HG03025 (cell line): ENCODE data around the gene AOC3.
"Not testable (repeated sequence)": the region's sequence is repeated elsewhere in the genome, so short reads cannot be mapped to it uniquely, and the experiment has no call there.

ENCODE experiments used
- ATAC-seq: cut with Tn5 transposase; IDR thresholded peaks from one replicate; pipeline ENCODE4 v1.9.1; 2021; ENCODE audit warnings: mild to moderate bottlenecking, moderate library complexity; ENCODE audit not compliant: unreplicated experiment, low FRiP score

Gene AOC3

DNA sequence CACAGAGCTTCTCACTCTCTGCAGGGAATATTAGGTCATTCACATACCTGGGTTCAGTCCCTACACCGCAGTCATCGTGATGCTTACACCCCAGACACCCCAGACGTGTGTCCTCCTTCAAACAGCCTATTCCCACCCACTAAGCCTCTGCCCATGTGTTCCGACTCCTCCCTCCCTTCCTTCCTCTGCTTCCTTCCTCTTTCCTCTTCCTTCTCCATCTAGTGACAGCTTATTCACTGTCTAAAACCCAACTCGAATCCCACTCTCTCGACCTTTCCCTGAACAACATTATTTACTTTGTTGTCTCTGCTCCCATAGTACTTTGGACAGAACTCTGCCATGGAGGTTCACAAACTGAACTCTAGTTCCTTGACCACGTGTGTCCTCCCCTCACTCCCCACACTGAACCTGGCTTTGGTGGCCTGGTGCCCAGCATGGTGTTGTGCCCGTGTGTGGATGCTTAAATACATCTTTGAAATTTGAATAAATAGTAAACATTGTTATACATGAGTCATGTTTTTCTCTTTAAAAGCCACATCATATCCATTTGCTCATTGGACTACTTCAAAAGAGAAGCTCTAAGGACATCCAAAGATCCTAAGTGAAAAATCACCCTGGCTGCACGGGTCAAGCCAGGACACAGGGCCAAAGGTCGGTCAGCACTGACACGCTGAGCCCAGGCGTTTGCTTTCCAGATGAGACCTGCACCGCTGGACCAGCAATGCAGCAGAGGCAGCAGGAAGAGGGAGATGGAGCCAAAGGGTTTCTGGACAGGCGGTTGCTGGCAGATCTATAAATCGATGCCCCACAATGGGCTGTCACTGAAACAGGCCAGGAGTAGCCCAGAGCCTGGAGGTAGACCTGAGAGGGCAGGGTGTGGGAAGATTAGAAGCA lies 35.5 kb downstream of the AOC3 start:
- no peak for ATAC-seq

DNA sequence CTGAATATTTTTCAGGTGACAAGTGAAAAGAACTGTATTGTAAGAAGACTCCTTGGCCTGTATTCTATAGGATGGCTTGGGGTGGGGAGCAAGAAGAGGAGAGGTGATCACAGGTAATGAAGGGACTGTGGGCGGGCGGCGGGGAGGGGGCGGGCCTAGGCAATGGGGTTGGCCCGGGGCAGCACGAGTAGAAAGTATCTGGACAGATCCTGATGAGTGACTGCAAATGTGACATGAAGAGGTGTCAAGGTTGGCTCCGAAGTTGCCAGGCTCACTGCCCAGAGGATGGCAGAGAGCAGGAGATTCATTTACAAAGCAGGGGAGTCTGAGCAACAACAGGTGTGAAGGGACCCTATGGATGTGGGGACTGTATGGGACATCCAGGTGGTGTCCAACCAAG lies 38.8 kb downstream of the AOC3 start:
- no peak for ATAC-seq

DNA sequence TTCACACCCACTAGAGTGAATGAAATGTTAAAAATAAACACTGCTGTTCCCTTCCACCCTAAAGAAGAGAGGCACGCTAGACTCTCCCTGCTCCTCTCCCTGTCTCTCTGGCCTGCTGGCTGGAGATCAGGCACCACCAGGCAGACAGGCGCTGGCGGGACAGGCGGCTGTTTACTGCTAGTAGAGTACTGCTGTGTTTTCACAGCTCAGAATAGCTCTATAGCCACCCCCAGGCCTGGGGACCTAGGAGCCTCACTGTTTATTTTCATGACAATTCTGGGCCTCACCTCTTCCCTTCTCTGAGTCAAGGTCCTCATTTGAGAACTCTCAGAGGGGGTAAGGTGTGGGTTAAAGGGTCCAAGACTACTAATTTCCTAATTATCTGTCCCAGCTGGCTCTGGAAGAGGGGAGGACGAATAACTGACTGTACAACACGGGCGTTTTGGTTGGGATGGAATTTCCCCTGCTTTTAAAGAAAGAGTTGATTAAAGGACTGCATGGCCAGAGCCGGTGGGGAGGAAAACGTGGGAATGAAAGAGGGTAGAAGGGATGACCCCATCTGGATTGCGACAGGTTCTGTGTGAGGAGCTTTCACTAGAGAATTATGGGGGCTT lies 40.6 kb downstream of the AOC3 start:
- ATAC-seq, result no peak

DNA sequence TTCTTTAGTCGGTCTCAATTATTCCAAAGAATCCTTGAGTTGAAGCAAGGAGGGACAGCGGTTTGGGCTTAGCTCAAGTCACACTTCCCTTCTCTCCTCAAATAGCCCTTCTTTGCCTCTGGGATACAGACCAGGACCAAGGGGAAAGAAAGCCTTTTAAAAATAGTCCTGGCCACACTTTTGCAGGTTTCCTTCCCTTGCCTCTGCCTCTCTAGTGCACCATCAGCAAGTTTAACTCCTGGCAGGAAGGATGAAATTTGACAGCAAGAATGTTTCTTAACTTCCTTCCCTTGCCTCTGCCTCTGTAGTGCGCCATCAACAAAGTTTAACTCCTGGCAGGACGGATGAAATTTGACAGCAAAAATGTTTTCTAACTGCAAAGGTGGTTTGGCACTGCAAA lies 42.4 kb downstream of the AOC3 start:
- no peak for ATAC-seq

DNA sequence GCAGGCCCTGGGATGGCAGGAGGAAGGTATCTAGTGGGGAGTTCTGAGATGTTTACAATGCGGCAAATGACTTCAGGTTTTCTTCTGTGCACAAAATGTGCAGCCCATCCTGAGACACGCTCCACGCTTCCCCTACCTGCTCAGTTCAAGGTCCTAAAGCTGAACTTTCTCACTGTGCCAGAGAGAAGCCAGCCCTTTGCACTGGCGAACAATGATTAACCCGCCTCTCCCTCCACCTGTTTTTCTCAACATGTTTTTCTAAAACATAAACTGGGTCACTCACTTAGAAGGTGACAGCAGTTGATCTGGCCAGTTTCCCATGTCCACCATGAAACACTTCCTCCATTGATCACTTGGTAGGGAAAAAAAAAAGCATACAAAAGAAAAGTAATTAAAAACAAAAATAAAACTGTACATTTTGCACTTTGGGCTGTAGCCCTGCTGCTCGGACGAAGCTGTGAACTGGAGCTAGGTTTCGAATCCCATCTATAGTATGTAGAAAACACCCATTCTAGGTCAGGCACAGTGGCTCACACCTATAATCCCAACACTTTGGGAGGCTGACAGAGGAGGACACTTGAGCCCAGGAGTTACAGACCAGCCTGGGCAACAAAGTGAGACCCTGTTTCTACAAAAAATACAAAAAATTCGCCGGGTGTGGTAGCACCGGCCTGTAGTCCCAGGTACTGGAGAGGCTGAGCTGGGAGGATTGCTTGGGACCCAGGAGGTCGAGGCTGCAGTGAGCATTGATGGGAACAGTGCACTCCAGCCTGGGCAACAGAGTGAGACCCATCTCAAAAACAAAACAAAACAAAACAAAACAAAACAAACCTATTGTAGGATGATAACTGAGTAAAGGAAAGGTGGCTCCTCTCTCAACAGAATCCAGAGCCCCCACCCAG lies 43.5 kb downstream of the AOC3 start:
- no peak for ATAC-seq

DNA sequence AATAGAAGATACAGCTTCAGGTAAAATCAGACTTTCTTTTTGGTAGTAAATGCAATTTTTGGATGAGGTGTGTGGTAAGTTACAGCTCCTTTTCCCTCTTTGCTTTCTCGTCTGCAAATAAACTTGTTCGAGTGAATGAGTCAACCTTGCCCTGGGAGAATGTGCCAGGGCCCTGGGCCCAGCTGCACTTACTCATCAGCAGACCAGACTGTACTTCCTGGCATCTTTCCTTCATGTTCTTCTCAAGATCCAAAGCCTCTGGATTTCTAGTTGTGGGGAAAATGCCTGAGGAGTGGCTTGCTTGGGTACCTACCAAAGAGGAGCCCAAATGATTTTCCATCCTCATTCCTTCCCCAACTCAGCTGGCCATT lies 44.2 kb downstream of the AOC3 start:
- no peak for ATAC-seq

DNA sequence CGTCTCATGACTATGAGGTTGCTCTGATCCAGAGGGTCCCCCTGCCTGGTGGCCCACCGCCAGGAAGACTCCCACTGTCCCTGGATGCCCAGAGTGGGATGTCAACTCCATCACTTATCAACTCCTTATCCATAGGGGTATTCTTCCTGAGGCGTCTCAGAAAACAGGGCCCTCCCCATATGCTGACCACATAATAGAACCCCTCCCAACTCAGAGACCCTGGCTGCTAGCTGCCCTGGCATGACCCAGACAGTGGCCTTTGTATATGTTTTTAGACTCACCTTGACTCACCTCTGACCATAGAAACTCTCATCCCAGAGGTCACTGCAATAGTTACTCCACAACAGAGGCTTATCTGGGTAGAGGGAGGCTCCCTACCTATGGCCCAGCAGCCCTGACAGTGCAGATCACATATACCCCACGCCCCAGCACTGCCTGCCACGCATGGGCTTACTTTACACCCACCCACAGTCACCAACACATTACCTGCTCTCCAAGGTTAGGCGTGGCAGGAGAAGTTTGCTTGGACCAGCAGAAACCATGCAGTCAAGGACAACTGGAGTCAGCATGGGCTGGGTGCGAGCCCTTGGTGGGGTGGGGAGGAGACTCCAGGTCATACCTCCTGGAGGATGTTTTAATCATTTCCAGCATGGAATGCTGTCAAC lies 47.3 kb downstream of the AOC3 start:
- ATAC-seq, result no peak

DNA sequence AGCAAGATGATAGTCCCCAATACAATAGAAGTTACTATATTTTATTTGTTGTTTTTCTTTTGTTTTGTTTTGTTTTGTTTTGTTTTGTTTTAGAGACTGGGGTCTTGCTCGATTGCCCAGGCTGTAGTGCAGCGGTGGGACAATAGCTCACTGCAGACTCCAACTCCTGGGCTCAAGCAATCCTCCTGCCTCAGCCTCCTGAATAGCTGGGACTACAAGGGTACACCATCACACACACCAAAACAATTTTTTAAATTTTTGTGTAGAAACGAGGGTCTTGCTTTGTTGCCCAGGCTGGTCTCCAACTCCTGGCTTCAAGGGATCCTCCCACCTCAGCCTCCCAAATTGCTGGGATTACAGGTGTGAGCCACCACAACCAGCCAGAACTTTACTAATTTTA lies 49.0 kb downstream of the AOC3 start:
- not testable (repeated sequence) for ATAC-seq

DNA sequence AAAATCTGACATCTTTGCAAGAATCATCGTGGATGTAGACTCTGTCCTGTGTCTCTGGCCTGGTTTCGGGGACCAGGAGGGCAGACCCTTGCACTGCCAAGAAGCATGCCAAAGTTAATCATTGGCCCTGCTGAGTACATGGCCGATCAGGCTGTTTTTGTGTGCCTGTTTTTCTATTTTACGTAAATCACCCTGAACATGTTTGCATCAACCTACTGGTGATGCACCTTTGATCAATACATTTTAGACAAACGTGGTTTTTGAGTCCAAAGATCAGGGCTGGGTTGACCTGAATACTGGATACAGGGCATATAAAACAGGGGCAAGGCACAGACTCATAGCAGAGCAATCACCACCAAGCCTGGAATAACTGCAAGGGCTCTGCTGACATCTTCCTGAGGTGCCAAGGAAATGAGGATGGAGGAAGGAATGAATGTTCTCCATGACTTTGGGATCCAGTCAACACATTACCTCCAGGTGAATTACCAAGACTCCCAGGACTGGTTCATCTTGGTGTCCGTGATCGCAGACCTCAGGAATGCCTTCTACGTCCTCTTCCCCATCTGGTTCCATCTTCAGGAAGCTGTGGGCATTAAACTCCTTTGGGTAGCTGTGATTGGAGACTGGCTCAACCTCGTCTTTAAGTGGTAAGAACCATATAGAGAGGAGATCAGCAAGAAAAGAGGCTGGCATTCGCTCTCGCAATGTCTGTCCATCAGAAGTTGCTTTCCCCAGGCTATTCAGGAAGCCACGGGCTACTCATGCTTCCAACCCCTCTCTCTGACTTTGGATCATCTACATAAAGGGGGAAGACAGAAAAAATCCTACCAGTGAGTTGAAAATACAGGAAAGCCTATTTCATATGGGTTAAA lies 49.7 kb downstream of the AOC3 start, which contains the start of gene G6PC1:
Gene G6PC1, plus strand, starts transcription at position 340 of the 872 bp plus-strand sequence. Its CDS starts 78 bp downstream, at position 418.
- ATAC-seq, result no peak

DNA sequence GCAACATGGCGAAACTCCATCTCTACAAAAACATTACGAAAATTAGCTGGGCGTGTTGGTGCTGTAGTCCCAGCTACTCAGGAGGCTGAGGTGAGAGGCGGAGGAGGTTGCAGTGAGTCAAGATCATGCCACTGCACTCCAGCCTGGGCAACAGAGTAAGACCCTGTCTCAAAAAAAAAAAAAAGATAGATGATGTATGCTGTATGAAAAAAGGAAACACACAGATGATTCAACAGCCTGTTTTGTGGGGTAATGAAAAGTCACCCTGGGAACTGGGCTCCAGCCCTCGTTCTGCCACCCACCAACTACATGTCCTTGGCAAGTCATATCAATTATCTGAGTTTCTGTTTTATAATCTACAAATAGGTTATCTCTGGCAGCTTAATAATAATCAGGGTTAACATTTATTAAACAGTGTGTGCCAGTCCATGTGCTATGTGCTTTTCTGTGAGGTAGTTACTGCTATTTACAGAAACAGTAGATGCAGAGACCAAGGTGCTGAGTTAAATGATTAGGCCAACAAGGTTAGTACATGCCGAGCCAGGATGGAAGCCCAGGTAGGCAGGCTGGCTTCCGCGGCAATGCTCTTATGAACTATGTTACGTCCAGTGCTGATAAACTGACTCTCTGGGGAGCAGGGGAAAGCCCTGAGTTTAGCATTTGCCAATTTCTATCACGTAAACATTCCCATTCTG lies 50.7 kb downstream of the AOC3 start:
- ATAC-seq, result no peak

DNA sequence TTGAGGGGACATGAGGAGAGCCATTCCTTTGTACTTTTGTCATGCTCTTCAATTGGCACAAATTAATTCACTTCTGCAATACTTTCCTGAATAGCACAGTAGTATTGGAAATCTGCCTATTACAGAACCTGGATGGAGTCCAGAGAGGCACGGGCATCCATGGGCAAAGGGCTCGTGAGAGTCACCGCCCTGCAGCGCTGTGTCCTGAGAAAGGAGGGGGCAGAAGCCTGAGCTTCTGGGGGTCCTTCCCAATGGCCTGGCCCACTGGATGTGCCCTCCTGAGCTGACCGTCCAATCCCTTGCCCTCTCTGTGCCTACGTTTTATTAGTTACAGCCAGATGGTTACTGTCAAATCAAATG lies 53.1 kb downstream of the AOC3 start:
- ATAC-seq, result no peak

DNA sequence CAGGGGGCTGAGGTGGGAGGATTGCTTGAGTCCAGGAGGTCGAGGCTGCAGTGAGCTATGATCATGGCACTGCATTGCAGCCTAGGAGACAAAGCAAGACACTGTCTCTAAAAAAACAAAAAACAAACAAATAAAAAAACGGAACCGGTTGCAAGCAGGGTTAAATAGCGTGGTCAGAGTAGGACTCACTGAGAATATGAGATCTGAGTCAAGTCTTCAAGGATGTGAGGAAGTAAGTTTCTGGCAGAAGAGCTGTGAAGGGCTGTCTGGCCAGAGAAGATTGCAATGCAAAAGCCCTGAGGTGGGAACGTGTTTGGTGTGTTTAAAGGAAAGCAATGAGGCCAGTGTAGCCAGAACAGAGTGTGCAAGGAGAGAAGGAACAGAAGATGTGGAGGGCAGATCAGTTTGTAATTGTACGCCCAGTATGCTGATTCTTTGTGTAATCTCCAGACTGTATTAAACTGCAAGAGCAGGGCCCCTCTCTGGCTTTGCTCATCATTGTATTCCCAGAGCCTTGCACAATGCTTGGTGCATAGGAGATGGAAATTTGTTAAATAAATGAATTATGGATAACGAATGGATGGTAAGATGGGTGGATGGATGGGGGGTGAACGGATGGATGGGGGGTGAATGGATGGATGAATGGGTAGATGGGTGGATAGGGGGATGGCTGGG lies 55.9 kb downstream of the AOC3 start:
- ATAC-seq, result no peak
